Fibroblast of mammary gland (primary cell): ENCODE measurements around the gene RANBP3L.

Experiments
- DNase-seq: peaks from one replicate; pipeline ENCODE4 v3.0.0-alpha.2; 2010; ENCODE audit warnings: low read depth
- H3K4me3 ChIP-seq: 2 replicates; pipeline ENCODE4 v1.5.1; 2011; ENCODE audit warnings: low read depth, mild to moderate bottlenecking, low read length, moderate library complexity; ENCODE audit not compliant: control insufficient read depth
- TF ChIP-seq, protein P1 (sequence below): conservative IDR thresholded peaks from 2 replicates; pipeline ENCODE4 v1.5.1; 2011; ENCODE audit warnings: low read depth, low read length, inconsistent platforms; ENCODE audit not compliant: control insufficient read depth, insufficient read depth

The RANBP3L gene

DNA sequence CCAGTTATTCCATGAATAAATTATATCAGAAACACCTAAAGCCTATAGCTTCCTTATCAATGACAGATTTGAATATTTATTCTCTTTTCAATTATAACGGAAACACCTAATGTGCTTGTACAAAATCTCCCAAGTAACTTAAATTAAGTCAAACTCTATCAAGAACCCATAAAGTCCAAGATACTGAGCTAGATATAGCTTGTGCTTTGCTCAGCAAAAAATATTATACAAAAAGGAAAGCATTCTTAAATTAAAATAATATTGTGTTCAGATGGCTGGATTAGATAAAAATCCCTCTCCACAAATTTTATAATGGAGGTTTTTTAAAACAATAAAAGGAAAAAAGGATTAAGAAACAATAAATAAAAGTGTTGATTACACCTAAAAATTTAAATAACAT is 83.7 kb downstream of the RANBP3L start:
- no peak overlapping the region for H3K4me3 ChIP-seq
- DNase-seq = no peak
- TF ChIP-seq, protein P1, sequence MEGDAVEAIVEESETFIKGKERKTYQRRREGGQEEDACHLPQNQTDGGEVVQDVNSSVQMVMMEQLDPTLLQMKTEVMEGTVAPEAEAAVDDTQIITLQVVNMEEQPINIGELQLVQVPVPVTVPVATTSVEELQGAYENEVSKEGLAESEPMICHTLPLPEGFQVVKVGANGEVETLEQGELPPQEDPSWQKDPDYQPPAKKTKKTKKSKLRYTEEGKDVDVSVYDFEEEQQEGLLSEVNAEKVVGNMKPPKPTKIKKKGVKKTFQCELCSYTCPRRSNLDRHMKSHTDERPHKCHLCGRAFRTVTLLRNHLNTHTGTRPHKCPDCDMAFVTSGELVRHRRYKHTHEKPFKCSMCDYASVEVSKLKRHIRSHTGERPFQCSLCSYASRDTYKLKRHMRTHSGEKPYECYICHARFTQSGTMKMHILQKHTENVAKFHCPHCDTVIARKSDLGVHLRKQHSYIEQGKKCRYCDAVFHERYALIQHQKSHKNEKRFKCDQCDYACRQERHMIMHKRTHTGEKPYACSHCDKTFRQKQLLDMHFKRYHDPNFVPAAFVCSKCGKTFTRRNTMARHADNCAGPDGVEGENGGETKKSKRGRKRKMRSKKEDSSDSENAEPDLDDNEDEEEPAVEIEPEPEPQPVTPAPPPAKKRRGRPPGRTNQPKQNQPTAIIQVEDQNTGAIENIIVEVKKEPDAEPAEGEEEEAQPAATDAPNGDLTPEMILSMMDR = no peak

DNA sequence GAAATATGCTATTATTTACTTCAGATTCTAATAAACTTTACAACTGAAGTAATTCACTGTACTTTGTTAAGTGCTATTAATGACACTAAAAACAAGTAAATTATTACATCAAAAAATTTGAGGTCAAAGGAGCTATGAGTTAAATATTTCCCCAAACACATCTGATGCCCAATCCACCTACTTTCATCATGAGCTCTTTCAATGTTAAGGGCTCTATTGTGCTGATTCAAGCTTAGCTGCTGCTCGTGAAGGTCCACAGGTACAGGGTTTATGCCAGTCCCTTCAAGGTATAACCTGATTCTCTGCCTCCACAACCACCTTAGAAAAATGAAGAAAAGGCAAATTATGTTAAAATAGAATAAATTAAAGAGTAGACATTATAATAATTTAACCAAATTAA is 84.1 kb downstream of the RANBP3L start:
- DNase-seq = no peak
- H3K4me3 ChIP-seq = no peak overlapping the region
- TF ChIP-seq, protein P1 = no peak

DNA sequence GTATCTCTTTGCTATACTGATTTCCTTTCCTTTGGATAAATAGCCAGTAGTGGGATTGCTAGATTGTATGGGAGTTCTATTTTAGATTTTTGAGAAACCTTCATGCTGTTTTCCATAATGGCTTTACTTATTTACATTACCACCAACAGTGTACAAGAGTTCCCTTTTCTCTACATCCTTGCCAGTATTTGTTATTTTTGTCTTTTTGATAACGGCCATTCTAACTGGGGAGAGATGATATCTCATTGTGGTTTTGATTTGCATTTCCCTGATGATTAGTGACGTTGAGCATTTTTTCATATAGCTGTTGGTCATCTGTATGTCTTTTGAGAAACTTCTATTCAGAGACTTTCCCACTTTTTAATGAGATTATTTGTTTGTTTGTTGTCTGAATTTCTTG is 85.8 kb downstream of the RANBP3L start:
- DNase-seq = no peak
- TF ChIP-seq, protein P1 = no peak
- H3K4me3 ChIP-seq = no peak overlapping the region

DNA sequence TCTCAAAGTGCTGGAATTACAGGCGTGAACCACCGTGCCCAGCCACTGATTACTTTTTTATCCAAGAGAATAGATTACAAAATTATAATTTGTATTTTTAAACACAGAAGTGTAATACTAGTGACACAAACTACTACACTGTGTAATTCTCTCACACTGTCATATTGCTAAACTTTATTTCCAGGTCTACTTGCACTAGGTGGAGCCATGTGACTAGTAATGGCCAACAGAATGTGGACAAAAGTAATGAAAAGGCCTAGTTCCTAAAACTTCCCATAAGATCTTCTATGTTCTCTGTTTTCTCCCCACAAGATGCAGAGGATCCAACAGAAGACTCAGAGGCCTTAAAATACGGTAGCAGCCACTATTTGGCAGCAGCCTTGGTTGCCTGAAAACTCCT is 87.3 kb downstream of the RANBP3L start:
- no peak overlapping the region for H3K4me3 ChIP-seq
- peak; percentile 8 for DNase-seq
- TF ChIP-seq, protein P1 = no peak

DNA sequence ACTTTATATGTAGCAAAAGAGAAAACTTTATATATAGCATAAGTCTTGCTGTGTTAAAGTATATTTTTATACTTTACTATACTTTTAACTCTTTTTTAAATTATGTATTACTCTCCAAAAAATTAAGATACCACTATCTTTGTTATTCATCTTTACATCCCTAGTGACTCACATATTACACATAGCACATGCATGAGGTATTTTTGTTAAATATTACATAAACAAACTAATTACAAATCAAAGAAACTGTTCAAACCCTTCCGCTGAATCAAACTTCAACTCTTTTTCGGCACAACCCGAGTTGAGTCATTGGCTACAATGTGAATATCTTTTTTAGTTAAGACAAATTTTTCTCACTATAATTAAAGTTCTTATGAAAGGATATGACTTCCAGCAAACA is 92.0 kb downstream of the RANBP3L start:
- peak; percentile 68 for DNase-seq
- H3K4me3 ChIP-seq = no peak overlapping the region
- TF ChIP-seq, protein P1 = no peak

DNA sequence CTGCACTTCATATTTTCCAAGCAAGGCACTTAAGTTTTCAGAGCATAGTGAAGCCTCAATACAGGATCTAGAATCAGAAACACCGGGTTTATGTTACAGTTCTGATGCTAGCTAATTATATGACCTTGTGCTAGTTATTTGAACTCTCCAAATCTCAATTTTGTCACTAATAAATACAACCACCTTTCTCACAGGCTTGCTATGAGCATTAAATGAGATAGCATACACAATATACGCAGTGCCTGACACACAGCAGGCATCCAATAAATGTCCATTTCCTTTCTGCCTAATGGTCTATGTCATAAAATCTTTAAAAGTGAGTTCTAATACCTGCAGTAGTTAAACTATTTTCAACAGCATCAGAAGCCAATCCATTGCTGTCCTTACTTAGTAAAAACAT is 92.9 kb downstream of the RANBP3L start:
- no peak for DNase-seq
- TF ChIP-seq, protein P1 = no peak
- H3K4me3 ChIP-seq = no peak overlapping the region

DNA sequence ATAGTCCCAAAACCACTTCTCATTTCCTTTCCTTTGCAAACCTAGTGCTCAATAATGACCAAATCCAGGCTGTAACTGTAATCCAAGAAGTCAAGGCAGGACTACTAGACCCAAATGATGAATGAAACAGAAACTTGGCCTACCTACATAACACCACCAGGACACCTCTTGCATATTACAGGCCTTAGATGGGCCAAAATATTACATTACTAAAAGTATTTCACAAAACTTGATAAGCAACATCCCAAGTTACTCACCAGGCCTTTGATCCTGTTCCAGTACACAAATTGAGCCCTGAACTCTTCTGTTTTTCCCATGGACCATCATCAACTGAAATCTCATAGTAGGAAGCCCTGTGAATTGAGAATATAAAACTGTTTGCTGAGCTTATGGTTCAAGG is 94.8 kb downstream of the RANBP3L start:
- no peak overlapping the region for H3K4me3 ChIP-seq
- TF ChIP-seq, protein P1 = no peak
- DNase-seq = peak; percentile 5
